ENCODE results near the gene NTHL1.

The NTHL1 gene

DNA sequence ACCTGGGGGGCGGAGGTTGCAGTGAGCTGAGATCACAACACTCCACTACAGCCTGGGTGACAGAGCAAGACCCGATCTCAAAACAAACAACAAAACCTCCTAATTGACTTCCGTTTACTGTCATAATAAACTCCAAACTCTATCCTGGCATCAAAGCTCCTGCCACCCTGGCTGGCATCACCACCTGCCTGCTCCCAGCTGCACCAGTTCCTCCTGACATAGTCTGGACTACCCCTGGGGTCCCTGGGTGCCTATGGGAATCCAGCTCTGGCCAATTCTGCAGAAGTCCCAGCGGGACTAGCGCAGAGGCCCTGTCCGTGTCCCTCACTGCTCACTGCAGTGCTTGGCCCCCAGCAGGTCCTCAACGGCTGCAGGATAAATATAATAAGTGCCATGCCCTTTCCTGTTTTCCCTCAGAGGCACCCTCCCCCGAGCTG lies 723 bp downstream of the NTHL1 start:
- Histone ChIP-seq H3K36me3 (peaks cover 19% of the 10 kb centered on the region), H3K27ac (no peak overlapping the region), H3K4me1 (ENCODE audit: control insufficient read depth in 1 of 2, insufficient read depth in 1 of 2, low read depth in 1 of 2, low read length in 1 of 2) (peaks cover 13 to 17% of the 10 kb centered on the region in 2 experiments), H3K9me3 (no peaks in the 10 kb centered on the region), H3K4me3 (ENCODE audit: low read depth in 1 of 2, low read length in 1 of 2) (peak overlapping the region; percentile 86 to 89), H3K27me3 (peaks cover 14% of the 10 kb centered on the region)
- TF ChIP-seq, protein P1, sequence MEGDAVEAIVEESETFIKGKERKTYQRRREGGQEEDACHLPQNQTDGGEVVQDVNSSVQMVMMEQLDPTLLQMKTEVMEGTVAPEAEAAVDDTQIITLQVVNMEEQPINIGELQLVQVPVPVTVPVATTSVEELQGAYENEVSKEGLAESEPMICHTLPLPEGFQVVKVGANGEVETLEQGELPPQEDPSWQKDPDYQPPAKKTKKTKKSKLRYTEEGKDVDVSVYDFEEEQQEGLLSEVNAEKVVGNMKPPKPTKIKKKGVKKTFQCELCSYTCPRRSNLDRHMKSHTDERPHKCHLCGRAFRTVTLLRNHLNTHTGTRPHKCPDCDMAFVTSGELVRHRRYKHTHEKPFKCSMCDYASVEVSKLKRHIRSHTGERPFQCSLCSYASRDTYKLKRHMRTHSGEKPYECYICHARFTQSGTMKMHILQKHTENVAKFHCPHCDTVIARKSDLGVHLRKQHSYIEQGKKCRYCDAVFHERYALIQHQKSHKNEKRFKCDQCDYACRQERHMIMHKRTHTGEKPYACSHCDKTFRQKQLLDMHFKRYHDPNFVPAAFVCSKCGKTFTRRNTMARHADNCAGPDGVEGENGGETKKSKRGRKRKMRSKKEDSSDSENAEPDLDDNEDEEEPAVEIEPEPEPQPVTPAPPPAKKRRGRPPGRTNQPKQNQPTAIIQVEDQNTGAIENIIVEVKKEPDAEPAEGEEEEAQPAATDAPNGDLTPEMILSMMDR (IDR thresholded peaks at IDR 0.05): no peak

DNA sequence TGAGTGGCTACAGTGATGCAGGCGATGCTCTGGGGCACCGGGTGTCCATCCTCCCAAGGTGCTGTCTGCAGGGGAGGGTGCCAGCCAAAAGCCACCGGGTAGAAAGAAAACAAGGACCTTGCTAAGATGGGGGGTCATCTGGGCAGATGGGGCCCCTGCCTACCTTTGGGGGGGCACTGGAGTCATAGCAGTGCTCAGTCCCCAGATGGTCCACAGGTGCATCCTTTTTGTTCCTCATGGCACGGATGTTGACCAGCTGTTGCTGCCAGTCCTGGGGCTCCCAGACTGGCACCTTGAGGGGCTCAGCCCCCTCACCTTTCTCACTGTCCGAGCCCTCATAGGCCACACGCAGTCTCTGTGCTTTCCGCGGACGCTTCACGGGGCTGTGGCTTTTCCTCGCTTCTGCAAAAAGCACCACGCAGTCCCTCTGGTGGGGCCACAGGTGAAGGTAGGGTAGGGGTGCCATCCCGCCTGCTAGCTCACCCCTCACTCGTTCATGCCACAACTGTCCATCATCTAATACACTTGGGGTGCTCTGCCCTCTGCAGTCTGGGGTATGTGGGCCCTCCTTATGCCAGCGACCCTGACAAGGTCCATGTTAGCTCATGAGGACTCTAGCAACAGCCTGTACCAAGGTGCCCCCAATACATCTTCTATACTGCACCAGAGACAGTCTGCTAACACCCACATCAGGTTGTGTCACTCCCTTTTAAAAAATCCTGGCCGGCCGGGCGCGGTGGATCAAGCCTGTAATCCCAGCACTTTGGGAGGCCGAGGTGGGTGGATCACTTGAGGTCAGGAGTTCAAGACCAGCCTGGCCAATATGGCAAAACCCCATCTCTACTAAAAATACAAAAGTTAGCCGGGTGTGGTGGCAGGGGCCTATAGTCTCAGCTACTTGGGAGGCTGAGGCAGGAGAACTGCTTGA lies 1.4 kb downstream of the NTHL1 start:
- Histone ChIP-seq H3K36me3 (peaks cover 13% of the 10 kb centered on the region), H3K27ac (no peak overlapping the region)

DNA sequence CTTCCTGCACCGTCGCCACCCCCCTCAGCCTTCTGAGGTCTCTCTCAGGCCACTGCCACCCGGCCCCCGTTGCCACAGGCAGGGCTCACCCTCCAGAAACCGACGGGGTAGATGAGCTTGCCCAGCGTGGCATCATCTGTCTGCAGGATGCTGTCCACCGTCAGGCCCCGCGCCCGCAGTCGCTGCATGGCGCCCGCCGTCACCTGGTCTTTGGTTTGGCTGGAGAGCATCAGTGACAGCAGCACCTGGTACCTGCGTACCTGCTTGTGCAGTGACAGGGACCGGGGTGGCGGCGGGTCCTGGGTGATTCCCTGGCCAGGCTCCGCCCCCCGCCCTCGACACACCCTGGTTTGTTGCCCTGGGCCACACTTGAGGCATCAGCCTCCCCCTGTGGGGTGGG lies 3.1 kb downstream of the NTHL1 start:
- H3K36me3 ChIP-seq: no peaks in the 10 kb centered on the region
- H3K4me3 ChIP-seq (ENCODE audit: low read depth in 1 of 2, low read length in 1 of 2): no peak overlapping the region
- H3K4me1 ChIP-seq (ENCODE audit: control insufficient read depth in 1 of 2, insufficient read depth in 1 of 2, low read depth in 1 of 2, low read length in 1 of 2): peaks cover 13 to 17% of the 10 kb centered on the region in 2 experiments
- no peak overlapping the region for H3K27ac ChIP-seq
- TF ChIP-seq, protein P1 (IDR thresholded peaks at IDR 0.05): no peak
- H3K27me3 ChIP-seq: peaks cover 14% of the 10 kb centered on the region
- H3K9me3 ChIP-seq: no peaks in the 10 kb centered on the region

More for the DNA sequence above, 1.4 kb downstream of the NTHL1 start:
- Histone ChIP-seq H3K4me3 (ENCODE audit: low read depth in 1 of 2, low read length in 1 of 2) (no peak overlapping the region), H3K9me3 (no peaks in the 10 kb centered on the region), H3K27me3 (peaks cover 14% of the 10 kb centered on the region), H3K4me1 (ENCODE audit: control insufficient read depth in 1 of 2, insufficient read depth in 1 of 2, low read depth in 1 of 2, low read length in 1 of 2) (peaks cover 13 to 17% of the 10 kb centered on the region in 2 experiments)
- TF ChIP-seq, protein P1 (IDR thresholded peaks at IDR 0.05): no peak

DNA sequence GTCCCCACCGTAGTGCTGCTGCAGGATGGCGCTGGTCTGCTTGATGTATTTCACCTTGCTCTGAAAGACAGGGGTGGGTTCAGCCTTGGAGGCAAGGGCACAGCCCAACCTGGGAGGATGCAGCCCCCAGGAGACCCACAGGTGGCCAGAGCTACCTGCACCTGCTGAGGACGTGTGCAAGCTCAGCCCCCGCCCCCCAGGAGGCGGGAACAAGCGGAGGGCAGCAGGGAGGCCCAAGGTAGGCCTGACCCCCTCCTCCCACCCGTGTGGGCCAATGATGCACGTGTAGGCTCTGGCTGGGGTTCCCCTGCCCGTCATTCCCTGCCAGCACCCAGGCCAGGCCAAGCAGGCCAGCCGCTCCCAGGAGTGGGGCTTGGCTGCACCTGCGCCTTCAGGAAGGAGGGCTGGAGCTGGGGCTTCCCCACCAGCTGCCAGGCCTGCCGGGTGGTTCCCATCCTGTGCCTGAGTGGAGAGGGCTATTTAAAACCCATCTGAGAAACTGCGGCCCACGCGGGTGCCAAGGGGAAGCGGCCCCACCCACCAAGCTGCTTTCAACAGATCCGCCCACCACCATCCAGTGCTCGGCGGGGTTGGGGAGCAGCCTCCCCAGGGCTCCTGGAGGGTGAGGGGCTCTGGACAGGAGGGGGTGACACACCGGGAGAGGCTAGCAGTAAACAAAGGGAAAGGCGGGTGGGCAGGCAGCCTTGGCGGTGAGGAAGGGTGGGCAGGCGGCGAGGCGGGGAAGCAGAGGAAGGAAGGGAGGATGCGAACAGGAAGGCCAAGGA lies 3.8 kb downstream of the NTHL1 start:
- Histone ChIP-seq H3K27ac (no peak overlapping the region), H3K27me3 (peaks cover 14% of the 10 kb centered on the region), H3K36me3 (no peaks in the 10 kb centered on the region), H3K4me1 (ENCODE audit: control insufficient read depth in 1 of 2, insufficient read depth in 1 of 2, low read depth in 1 of 2, low read length in 1 of 2) (peaks cover 13 to 15% of the 10 kb centered on the region in 2 experiments), H3K9me3 (no peaks in the 10 kb centered on the region), H3K4me3 (ENCODE audit: low read depth in 1 of 2, low read length in 1 of 2) (no peak overlapping the region)
- TF ChIP-seq, protein P1 (IDR thresholded peaks at IDR 0.05): no peak

DNA sequence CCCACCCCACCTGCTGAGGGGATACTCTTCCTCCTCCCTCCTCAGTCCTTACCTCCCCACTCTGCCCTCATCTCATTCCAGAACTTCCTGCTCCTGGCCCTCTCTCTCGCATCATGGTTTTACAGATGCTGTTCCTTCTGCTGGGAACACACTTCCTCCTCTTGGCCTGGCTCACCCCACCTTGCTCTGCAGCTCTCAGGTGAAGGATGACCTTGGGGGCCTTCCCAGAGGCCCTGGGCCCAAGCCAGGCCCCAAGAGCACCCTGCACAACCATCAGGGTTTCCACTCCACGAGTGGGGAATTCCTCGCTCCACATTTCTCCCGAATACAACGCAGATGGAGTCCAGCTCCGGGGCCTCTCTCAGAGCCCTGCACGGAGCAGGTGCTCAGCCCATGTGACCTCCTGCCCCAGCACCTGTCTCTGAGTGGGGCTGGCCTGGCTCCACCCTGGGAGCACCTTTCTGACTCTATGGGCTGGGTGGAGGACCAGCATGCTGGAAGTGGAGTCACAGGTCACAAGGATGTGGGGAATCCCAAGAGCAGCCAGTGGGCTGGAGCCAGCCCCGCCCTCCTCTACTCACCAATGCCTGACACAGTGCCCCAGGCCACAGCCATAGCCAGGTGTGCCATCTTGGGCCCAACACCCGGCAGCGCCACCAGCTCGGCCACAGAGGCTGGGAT lies 4.5 kb downstream of the NTHL1 start:
- Histone ChIP-seq H3K4me3 (ENCODE audit: low read depth in 1 of 2, low read length in 1 of 2) (no peak overlapping the region), H3K4me1 (ENCODE audit: control insufficient read depth in 1 of 2, insufficient read depth in 1 of 2, low read depth in 1 of 2, low read length in 1 of 2) (peaks cover 7 to 8% of the 10 kb centered on the region in 2 experiments), H3K9me3 (no peaks in the 10 kb centered on the region), H3K27me3 (peaks cover 14% of the 10 kb centered on the region), H3K36me3 (no peaks in the 10 kb centered on the region), H3K27ac (no peak overlapping the region)
- TF ChIP-seq, protein P1 (IDR thresholded peaks at IDR 0.05): no peak

Measured in neutrophil (primary cell).